CD14-positive monocyte (primary cell): Measurements from ENCODE around the gene MYH10. TPM values are rescaled to one million over a fixed set of nuclear protein-coding genes. Genes with fewer than 3 reads are reported as not detected.
A peak's percentile ranks its signal among the peaks of the same experiment; 100 is the strongest.

Source experiments
- DNase-seq, 3 donors: peaks; one replicate each; pipeline ENCODE4 v3.0.0-alpha.2; 2011 to 2022
- H2AFZ ChIP-seq: 2 replicates; pipeline ENCODE4 v1.6.0; 2012; ENCODE audit warnings: mild to moderate bottlenecking, low read depth, low read length, inconsistent platforms; ENCODE audit not compliant: insufficient read depth, poor library complexity, severe bottlenecking
- H3K27ac ChIP-seq, 2 donors: 1 replicate in 1 of 2; 2 replicates in 1 of 2; pipeline ENCODE4 v1.5.1; 2012 to 2013; ENCODE audit warnings: low read length in 2 of 2, control low read depth in 1 of 2, inconsistent platforms in 1 of 2, low read depth in 1 of 2, mild to moderate bottlenecking in 1 of 2
- H3K27me3 ChIP-seq, 2 donors: one replicate each; pipeline versions ENCODE4 v1.6.0 to v1.6.1; 2011 to 2013; ENCODE audit warnings: low read length in 2 of 2; ENCODE audit not compliant: control insufficient read depth in 2 of 2, insufficient read depth in 2 of 2
- H3K36me3 ChIP-seq, 2 donors: replicated peaks in 1 of 2; 1 replicate in 1 of 2; 2 replicates in 1 of 2; pipeline versions ENCODE4 v1.5.1 to v1.6.1; 2012 to 2013; ENCODE audit warnings: low read length in 2 of 2, control low read depth in 1 of 2, inconsistent platforms in 1 of 2, mild to moderate bottlenecking in 1 of 2; ENCODE audit not compliant: insufficient read depth in 2 of 2, control insufficient read depth in 1 of 2
- H3K4me1 ChIP-seq, 2 donors: 1 replicate in 1 of 2; 2 replicates in 1 of 2; pipeline versions ENCODE4 v1.5.1 to v1.6.1; 2012 to 2013; ENCODE audit warnings: low read length in 2 of 2, control low read depth in 1 of 2, inconsistent platforms in 1 of 2, mild to moderate bottlenecking in 1 of 2, moderate library complexity in 1 of 2; ENCODE audit not compliant: insufficient read depth in 2 of 2, control insufficient read depth in 1 of 2
- H3K4me2 ChIP-seq: replicated peaks from 2 replicates; pipeline ENCODE3; 2012; ENCODE audit warnings: low read length, moderate library complexity, mild to moderate bottlenecking; ENCODE audit not compliant: poor library complexity, severe bottlenecking; ENCODE audit errors: extremely low read depth
- H3K4me3 ChIP-seq, 3 experiments: fragments of 200-600 bp in 1 of 3; sonication (generic) in 1 of 3; replicated peaks in 1 of 3; 1 replicate in 2 of 3; 2 replicates in 1 of 3; pipeline ENCODE4 v1.5.1; 2011 to 2013; ENCODE audit warnings: low read length in 3 of 3, mild to moderate bottlenecking in 3 of 3, control low read depth in 2 of 3, low read depth in 2 of 3, inconsistent platforms in 1 of 3, moderate library complexity in 1 of 3
- H3K79me2 ChIP-seq: 2 replicates; pipeline ENCODE4 v1.6.0; 2012; ENCODE audit warnings: mild to moderate bottlenecking, control low read depth, inconsistent platforms, low read length, moderate library complexity; ENCODE audit not compliant: insufficient read depth
- H3K9ac ChIP-seq: 2 replicates; pipeline ENCODE4 v1.6.0; 2017; ENCODE audit warnings: low read length, mild to moderate bottlenecking; ENCODE audit not compliant: insufficient read depth, poor library complexity, severe bottlenecking
- H3K9me3 ChIP-seq, 2 donors: replicated peaks in 1 of 2; 1 replicate in 1 of 2; 2 replicates in 1 of 2; pipeline versions ENCODE4 v1.5.1 to v1.6.1; 2012 to 2013; ENCODE audit warnings: low read length in 2 of 2, control low read depth in 1 of 2; ENCODE audit not compliant: control insufficient read depth in 1 of 2, insufficient read depth in 1 of 2
- H4K20me1 ChIP-seq: 2 replicates; pipeline ENCODE4 v1.6.0; 2012; ENCODE audit warnings: mild to moderate bottlenecking, low read length, control low read depth, moderate library complexity; ENCODE audit not compliant: insufficient read depth
- H3K27ac Mint-ChIP-seq, 7 donors: one replicate each; pipeline ENCODE4 v1.8.0; 2020; ENCODE audit warnings: mild to moderate bottlenecking in 7 of 7, mixed read lengths in 7 of 7, moderate library complexity in 6 of 7, inconsistent platforms in 2 of 7
- H3K27me3 Mint-ChIP-seq, 3 donors: one replicate each; pipeline ENCODE4 v1.8.0; 2021 to 2022; ENCODE audit warnings: low read depth in 3 of 3, mild to moderate bottlenecking in 3 of 3, mixed read lengths in 3 of 3, moderate library complexity in 3 of 3, inconsistent platforms in 1 of 3
- H3K36me3 Mint-ChIP-seq, 2 donors: one replicate each; pipeline ENCODE4 v1.8.0; 2020; ENCODE audit warnings: mixed read lengths in 2 of 2, inconsistent platforms in 1 of 2, mild to moderate bottlenecking in 1 of 2
- H3K4me1 Mint-ChIP-seq: one replicate; pipeline ENCODE4 v1.8.0; 2020; ENCODE audit warnings: mild to moderate bottlenecking, mixed read lengths
- H3K4me3 Mint-ChIP-seq, 2 donors: one replicate each; pipeline ENCODE4 v1.8.0; 2020; ENCODE audit warnings: mild to moderate bottlenecking in 2 of 2, mixed read lengths in 2 of 2, moderate library complexity in 1 of 2
- H3K9me3 Mint-ChIP-seq, 7 donors: one replicate each; pipeline ENCODE4 v1.8.0; 2020 to 2022; ENCODE audit warnings: mixed read lengths in 7 of 7, mild to moderate bottlenecking in 6 of 7, moderate library complexity in 6 of 7, inconsistent platforms in 2 of 7
- CTCF ChIP-seq: fragments of 200-600 bp; IDR thresholded peaks from one replicate; pipeline ENCODE4 v1.8.0; 2022; ENCODE audit warnings: antibody characterized with exemption, mild to moderate bottlenecking
- WGBS: methylation state at CpG from one replicate; pipeline ENCODE4 v1.1.5; 2013; ENCODE audit warnings: missing lambda C conversion rate; ENCODE audit not compliant: insufficient coverage; 5-methylcytosine and 5-hydroxymethylcytosine counted together
- intact Hi-C, 2 donors: fragments of 100-400 bp; cut with micrococcal nuclease; formaldehyde crosslinking; loops; one replicate each; pipeline versions ENCODE4 v1.15.0 to v1.15.1; 2023
- polyA plus RNA-seq, 3 donors: library from polyadenylated mRNA; depleted of rRNA in 1 of 3; unstranded in 2 of 3; stranded (reverse) in 1 of 3; fragments of 300-500 nt in 2 of 3; fragments of >200 nt in 1 of 3; fragmentation: Illumina TruSeq in 2 of 3; gene quantifications; 1 replicate in 2 of 3; 2 replicates in 1 of 3; pipeline ENCODE4 v1.2.3, GENCODE V29; 2012 to 2021

Gene MYH10
- polyA plus RNA-seq, 3 donors: 0.42 to 0.65 TPM; not detected in 1

GRCh38 chr17:8444494-8444893 is 186.0 kb downstream of the MYH10 start:
- peaks cover 62 to 72% of the 10 kb centered on the region in 2 donors for H3K36me3 Mint-ChIP-seq
- no peaks in the 10 kb centered on the region for H3K9me3 Mint-ChIP-seq
- H3K4me3 ChIP-seq: no peak overlapping the region
- H3K4me2 ChIP-seq: no peak overlapping the region
- peaks cover 0 to 9% of the 10 kb centered on the region in 2 donors for H3K4me1 ChIP-seq
- H3K4me1 Mint-ChIP-seq: peaks cover 20% of the 10 kb centered on the region
- H3K27me3 ChIP-seq: no peaks in the 10 kb centered on the region
- intact Hi-C loops: loop anchor here in 1 of 2 donors (5.0 kb wide), 1 partner anchor 37 kb away; no protein-coding TSS in a partner anchor
- H2AFZ ChIP-seq: no peak overlapping the region
- H3K27me3 Mint-ChIP-seq: peaks cover 0 to 2% (median 0%) of the 10 kb centered on the region in 3 donors
- DNase-seq: no peak
- H3K9ac ChIP-seq: no peak overlapping the region
- TF ChIP-seq CTCF: no peak
- H3K27ac Mint-ChIP-seq: no peak overlapping the region
- H3K27ac ChIP-seq: no peak overlapping the region
- no peaks in the 10 kb centered on the region for H3K9me3 ChIP-seq
- 100% methylated on average over 2 of the region's 4 CpGs for WGBS
- no peak overlapping the region for H3K4me3 Mint-ChIP-seq
- H3K36me3 ChIP-seq: peaks cover 58 to 79% of the 10 kb centered on the region in 2 donors
- peaks cover 94% of the 10 kb centered on the region for H4K20me1 ChIP-seq
- peaks cover 53% of the 10 kb centered on the region for H3K79me2 ChIP-seq

- Mint-ChIP-seq H3K9me3 (no peaks in the 10 kb centered on the region), H3K27ac (peak overlapping the region in 3 of 7 donors; percentile 2 to 65 (median 18)), H3K4me1 (peaks cover 20% of the 10 kb centered on the region), H3K36me3 (peaks cover 58 to 72% of the 10 kb centered on the region in 2 donors), H3K27me3 (peaks cover 0 to 2% (median 0%) of the 10 kb centered on the region in 3 donors), H3K4me3 (no peak overlapping the region)
- Histone ChIP-seq H3K4me1 (peaks cover 0 to 9% of the 10 kb centered on the region in 2 donors), H3K4me2 (no peak overlapping the region), H3K36me3 (peaks cover 51 to 77% of the 10 kb centered on the region in 2 donors), H3K9me3 (no peaks in the 10 kb centered on the region), H3K9ac (no peak overlapping the region), H3K4me3 (no peak overlapping the region), H3K27me3 (no peaks in the 10 kb centered on the region), H2AFZ (no peak overlapping the region), H4K20me1 (peaks cover 96% of the 10 kb centered on the region), H3K79me2 (peaks cover 61% of the 10 kb centered on the region), H3K27ac (no peak overlapping the region)
- DNase-seq: no peak
- no peak for TF ChIP-seq CTCF
- 96% methylated on average over 5 of the region's 7 CpGs for WGBS
- intact Hi-C loops: loop anchor here in 1 of 2 donors (5.0 kb wide), 1 partner anchor 36 kb away; no protein-coding TSS in a partner anchor
Observed at GRCh38 chr17:8443756-8444155, 186.8 kb downstream of the MYH10 start.
